Measurements from ENCODE around the gene RAC3.

Gene RAC3

GRCh38 chr17:82022981-82023446 is 8.5 kb upstream of the RAC3 start, which contains the start of gene LRRC45:
TSS of gene LRRC45 (plus strand) at chr17:82023305. CDS start at chr17:82023644, 339 bp downstream.
- TF ChIP-seq EZH2 (IDR thresholded peaks at IDR 0.05; ENCODE audit: borderline replicate concordance, low read depth, low read length, severe bottlenecking): no peak
- no peak for TF ChIP-seq CTCF (IDR thresholded peaks at IDR 0.05; ENCODE audit: borderline replicate concordance, extremely low read depth, low read length, poor library complexity, severe bottlenecking)
- Histone ChIP-seq H3K27me3 (ENCODE audit: insufficient read depth, low read length, poor library complexity) (no peaks in the 10 kb centered on the region), H3K4me2 (ENCODE audit: insufficient read depth, low read length) (peak within 1 kb of the TSS; percentile 97), H3K4me1 (ENCODE audit: insufficient read depth, low read length) (peaks cover 43% of the 10 kb centered on the region), H3K4me3 (ENCODE audit: low read depth in 1 of 2, low read length in 2 of 2) (peak within 1 kb of the TSS; percentile 77 to 94), H3K9me3 (ENCODE audit: insufficient read depth, low read length, severe bottlenecking) (no peaks in the 10 kb centered on the region), H3K9ac (ENCODE audit: low read depth, low read length) (peak within 1 kb of the TSS; percentile 85), H4K20me1 (ENCODE audit: insufficient read depth, low read length) (peaks cover 45% of the 10 kb centered on the region), H3K36me3 (ENCODE audit: insufficient read depth, low read length) (peaks cover 45% of the 10 kb centered on the region), H3K27ac (ENCODE audit: low read length) (peak within 1 kb of the TSS; percentile 73), H3K79me2 (ENCODE audit: insufficient read depth, low read length) (peaks cover 43% of the 10 kb centered on the region), H2AFZ (ENCODE audit: low read depth, low read length) (peak within 1 kb of the TSS; percentile 83)
- ATAC-seq (ENCODE audit: insufficient read depth, low read depth) (peak; percentile 90), DNase-seq (peak; percentile 100)

- H4K20me1 ChIP-seq (ENCODE audit: insufficient read depth, low read length): peaks cover 44% of the 10 kb centered on the region
- peaks cover 43% of the 10 kb centered on the region for H3K4me1 ChIP-seq (ENCODE audit: insufficient read depth, low read length)
- H3K4me2 ChIP-seq (ENCODE audit: insufficient read depth, low read length): peak overlapping the region; percentile 95
- H3K9me3 ChIP-seq (ENCODE audit: insufficient read depth, low read length, severe bottlenecking): no peaks in the 10 kb centered on the region
- H3K79me2 ChIP-seq (ENCODE audit: insufficient read depth, low read length): peaks cover 43% of the 10 kb centered on the region
- peak overlapping the region; percentile 83 for H2AFZ ChIP-seq (ENCODE audit: low read depth, low read length)
- ATAC-seq (ENCODE audit: insufficient read depth, low read depth) (peak; percentile 13), DNase-seq (peak; percentile 54)
- TF ChIP-seq EZH2 (IDR thresholded peaks at IDR 0.05; ENCODE audit: borderline replicate concordance, low read depth, low read length, severe bottlenecking) (no peak), CTCF (IDR thresholded peaks at IDR 0.05; ENCODE audit: borderline replicate concordance, extremely low read depth, low read length, poor library complexity, severe bottlenecking) (no peak)
- H3K9ac ChIP-seq (ENCODE audit: low read depth, low read length): peak overlapping the region; percentile 85
- peaks cover 39% of the 10 kb centered on the region for H3K36me3 ChIP-seq (ENCODE audit: insufficient read depth, low read length)
- H3K27me3 ChIP-seq (ENCODE audit: insufficient read depth, low read length, poor library complexity): no peaks in the 10 kb centered on the region
- peak overlapping the region; percentile 77 to 94 for H3K4me3 ChIP-seq (ENCODE audit: low read depth in 1 of 2, low read length in 2 of 2)
- H3K27ac ChIP-seq (ENCODE audit: low read length): peak overlapping the region; percentile 70
These were observed 7.8 kb upstream of the RAC3 start for GRCh38 chr17:82023447-82024241.

GRCh38 chr17:82024859-82025258 is 6.6 kb upstream of the RAC3 start:
- peaks cover 46% of the 10 kb centered on the region for H3K4me1 ChIP-seq (ENCODE audit: insufficient read depth, low read length)
- TF ChIP-seq EZH2 (IDR thresholded peaks at IDR 0.05; ENCODE audit: borderline replicate concordance, low read depth, low read length, severe bottlenecking) (no peak), CTCF (IDR thresholded peaks at IDR 0.05; ENCODE audit: borderline replicate concordance, extremely low read depth, low read length, poor library complexity, severe bottlenecking) (no peak)

More at GRCh38 chr17:82024859-82025258, 6.6 kb upstream of the RAC3 start:
- Histone ChIP-seq H3K27me3 (ENCODE audit: insufficient read depth, low read length, poor library complexity) (no peaks in the 10 kb centered on the region), H2AFZ (ENCODE audit: low read depth, low read length) (no peak overlapping the region), H3K79me2 (ENCODE audit: insufficient read depth, low read length) (peaks cover 43% of the 10 kb centered on the region), H3K36me3 (ENCODE audit: insufficient read depth, low read length) (peaks cover 37% of the 10 kb centered on the region), H4K20me1 (ENCODE audit: insufficient read depth, low read length) (peaks cover 39% of the 10 kb centered on the region), H3K9ac (ENCODE audit: low read depth, low read length) (peak overlapping the region; percentile 85; the same call in 1 of the 2 replicates), H3K27ac (ENCODE audit: low read length) (no peak overlapping the region), H3K9me3 (ENCODE audit: insufficient read depth, low read length, severe bottlenecking) (no peaks in the 10 kb centered on the region), H3K4me2 (ENCODE audit: insufficient read depth, low read length) (peak overlapping the region; percentile 95), H3K4me3 (ENCODE audit: low read depth in 1 of 2, low read length in 2 of 2) (peak overlapping the region in 1 of 2 experiments; percentile 23; a peak in 1 of 4 replicates)
- ATAC-seq (ENCODE audit: insufficient read depth, low read depth): no peak
- DNase-seq: no peak

Measured in DND-41 (cell line).